Measurements from ENCODE around the gene AMZ2.
"Not testable (repeated sequence)": the region's sequence is repeated elsewhere in the genome, so short reads cannot be mapped to it uniquely, and the experiment has no call there.

Gene AMZ2

DNA sequence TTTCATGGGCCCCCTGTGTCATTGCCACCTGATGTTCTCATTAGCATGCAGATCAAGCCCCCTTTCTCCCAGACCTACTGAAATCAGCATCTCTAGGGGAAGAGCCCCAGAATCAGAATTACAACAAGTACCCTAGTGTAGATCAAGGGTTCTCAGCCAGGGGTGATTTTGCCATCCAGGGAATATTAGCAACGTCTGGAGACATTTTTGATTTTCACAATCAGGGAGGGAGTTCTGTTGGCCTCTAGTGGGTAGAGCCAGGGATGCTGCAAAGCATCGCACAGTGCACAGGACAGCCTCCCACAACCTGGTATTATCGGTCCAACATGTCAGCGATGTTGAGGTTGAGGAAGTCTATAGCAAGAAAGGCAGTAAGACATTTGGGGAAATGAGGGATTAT lies 7.3 kb downstream of the AMZ2 start:
- no peak for DNase-seq

DNA sequence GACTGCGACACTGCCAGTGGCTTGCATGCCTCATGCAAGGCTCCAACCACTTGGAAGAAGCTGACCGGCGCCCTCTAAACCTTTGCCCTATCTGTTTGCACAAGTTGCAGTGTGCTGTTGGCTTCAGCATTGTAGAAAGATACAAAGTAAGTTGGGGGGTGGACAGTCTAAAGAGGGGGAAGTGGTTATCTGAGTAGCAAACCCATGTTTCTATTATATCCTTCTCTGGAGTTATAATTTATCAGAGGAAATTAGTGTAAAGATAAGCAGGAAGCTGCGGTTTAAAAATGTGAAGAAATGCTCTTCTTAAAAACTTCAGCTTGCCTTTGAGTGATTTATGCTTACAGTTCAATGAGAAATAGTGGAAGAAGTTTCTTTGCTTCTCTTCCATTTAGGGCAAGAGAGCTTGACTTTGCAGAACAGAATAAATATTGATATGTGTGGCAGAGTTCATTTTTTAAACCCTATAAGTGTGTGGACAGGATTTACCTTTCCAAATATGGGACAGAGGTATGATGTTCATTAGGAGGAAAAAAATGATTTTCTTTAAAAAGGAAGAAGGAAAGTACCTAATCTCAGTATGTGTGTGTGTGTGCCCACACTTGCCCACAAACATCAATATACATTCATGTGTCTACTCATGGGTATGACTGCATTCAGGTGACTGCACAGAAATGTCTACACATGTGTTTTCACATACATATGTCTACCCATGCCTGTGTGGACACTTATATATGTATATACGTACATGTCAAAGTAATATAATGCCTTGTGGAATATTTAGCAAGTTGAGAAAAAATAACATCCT lies 8.1 kb downstream of the AMZ2 start:
- DNase-seq, result no peak

DNA sequence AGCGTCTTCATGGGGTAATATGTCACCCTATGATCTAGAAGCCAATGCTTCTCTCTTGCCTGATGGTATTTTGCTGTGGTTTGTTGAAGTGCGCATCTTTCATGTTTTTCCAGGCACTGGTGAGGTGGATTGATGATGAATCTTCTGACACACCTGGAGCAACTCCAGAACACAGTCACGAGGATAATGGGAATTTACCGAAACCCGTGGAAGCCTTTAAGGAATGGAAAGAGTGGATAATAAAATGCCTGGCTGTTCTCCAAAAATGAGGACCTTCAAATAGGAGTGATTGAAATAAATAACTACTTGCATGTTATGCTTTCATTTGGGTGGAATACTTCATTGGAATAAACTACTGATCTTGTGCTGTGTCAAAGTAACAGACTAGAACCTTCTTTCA lies 8.9 kb downstream of the AMZ2 start:
- not testable (repeated sequence) for DNase-seq

DNA sequence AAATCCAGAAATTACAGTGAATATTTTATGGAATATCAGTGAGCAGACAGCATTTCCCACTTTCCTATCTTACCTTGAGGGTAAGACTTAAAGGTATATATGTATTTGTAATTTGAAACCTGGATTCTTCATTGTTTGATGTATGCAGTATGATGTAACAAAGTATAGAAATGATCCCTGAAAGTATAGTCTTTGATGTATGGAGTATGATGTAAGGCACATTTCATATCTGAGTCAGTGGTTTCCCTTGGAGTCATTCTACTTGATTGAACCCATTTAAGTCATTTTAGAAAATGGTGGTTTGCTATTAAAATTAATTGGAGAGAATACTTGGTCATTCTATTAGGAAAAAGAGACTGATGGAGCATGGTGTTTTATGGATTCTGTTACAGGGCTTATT lies 10.1 kb downstream of the AMZ2 start:
- peak; percentile 62 for DNase-seq

DNA sequence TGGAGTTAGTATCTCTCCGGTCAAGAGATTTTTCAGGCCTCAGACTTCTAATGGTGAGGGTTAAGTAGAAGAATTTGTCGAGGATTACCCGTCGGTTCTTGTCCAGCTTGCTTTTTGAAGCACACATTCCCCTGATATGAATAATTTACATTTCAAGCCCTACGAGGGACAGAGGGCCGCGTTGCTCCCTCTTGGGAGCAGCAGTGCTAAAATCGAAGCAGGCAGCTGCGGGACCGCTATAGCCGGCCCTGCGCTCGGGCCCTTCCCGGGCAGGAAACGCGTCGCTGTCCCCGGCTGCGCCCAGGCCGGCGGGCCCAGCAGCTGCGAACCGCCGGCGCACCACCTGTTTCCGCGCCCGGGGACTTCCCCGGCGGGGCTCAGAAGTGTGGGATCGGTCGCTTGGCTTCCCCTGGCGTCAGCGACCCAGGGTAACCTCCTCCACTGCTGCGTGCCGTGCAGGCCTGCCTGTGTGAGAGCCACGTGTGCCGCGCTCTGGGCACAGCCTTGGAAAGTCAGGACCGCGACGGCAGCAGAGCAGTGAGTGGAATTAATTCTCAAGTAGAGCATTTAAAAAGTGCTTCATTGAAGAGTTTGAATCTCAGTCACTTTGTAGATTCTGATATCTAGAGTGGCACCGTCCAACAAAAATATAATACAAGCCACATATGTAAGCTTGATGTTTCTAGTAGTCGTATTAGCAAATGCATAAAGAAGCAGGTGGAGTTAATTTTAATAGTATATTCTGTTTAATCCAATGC lies 11.2 kb downstream of the AMZ2 start:
- peak; percentile 4 for DNase-seq

DNA sequence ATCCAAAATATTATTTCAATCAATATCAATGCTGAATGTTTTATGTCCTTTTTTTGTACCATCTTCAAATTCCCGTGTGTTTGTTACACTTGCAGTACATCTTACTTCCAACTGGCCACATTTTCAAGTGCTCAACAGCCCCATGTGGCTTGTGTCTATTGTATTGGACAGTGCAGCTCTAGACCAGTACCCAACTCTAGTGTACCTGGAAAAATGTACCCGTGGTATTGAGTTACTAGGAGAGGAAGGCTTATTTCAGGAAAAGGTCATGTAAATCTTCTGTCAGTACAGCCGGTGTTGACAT lies 11.8 kb downstream of the AMZ2 start:
- peak; percentile 11 for DNase-seq

DNA sequence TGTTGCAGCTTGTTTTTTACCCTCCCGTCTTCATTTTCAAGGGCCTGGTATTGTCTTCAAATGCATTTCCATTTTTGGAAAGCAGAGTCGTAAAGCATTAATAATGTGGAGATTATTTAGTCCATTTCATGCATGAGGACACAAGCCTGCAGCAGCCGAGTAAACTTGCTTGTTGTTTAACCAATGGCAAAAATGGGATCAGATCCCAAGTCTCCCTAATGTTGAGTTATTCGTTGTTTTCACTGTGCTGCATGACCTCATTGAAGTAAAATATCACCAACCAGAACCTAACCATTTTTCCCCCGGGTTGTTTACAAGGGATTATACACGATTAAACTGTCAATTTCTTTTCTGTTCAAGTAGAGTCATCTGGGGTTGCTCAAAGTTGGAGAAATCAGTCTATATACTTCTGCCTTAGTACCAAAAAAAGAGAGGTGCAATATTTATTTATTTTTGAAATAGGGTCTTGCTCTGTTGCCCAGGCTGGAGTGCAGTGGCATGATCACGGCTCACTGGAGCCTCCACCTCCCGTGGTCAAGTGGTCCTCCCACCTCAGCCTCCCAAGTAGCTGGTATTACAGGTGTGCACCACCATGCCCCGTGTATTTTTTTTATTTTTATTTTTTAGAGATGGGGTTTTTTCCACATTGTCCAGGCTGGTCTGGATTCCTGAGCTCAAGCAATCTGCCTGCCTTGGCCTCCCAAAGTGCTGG lies 12.4 kb downstream of the AMZ2 start:
- no peak for DNase-seq

DNA sequence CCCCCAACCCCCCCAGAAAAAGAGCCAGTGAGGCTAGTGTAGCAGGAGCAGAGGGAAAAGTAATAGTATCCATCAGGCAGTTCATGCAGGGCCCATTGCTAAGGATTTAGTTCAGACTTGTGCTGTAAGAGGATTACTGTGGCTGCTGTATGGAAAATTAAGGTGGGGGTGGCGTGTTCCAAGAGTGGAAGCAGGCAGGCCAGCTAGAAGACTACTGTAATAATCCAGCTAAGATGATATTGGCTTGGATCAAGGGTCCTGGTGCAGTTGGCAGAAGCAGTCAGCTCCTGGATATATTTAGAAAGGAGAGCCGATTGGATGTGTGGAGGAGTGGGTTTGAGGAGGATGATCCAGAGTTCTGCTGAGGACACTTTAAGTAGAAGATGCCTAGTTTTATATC lies 14.6 kb downstream of the AMZ2 start:
- not testable (repeated sequence) for DNase-seq

DNA sequence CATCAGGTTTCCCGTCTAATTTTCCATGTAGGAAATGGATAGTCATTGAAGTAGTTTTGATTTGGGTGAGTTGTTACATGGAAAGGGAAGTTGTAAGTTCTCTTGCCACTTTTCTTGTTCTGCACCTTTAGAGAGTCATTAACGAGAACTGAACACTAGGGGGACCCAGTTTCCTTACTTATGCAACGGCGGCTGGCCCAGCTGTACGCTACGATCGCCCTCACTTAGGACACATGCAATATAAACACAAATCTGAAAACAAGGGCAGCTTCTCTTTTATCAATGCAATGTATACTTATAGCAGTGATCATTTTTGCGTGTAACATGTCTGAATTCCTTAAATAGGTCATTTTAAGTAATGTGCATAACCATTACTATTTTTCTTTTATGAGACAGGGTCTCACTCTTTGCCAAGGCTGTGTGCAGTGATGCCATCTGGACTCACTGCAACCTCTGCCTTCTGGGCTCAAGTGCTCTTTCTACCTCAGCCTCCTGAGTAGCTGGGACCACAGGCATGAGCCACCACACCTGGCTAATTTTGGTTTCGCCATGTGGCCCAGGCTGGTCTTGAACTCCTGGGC lies 15.3 kb downstream of the AMZ2 start:
- peak; percentile 71 for DNase-seq

DNA sequence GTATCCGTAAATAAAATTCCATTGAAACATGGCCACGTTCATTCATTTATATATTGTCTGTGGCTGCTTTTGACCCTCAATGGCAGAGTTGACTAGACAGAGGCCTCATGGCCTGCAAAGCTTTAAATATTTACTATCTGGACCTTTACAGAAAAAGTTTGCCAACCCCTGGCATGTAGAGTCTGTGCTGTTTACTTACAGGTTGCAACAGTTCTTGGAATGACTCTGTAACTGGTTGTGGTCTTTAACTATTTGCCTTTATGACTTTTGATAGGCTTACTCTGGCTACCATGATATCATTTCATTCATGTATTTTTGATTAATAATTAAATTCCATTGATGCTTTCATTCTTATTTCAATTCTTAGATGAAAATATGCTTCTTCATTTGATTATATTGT lies 18.0 kb downstream of the AMZ2 start:
- not testable (repeated sequence) for DNase-seq

DNA sequence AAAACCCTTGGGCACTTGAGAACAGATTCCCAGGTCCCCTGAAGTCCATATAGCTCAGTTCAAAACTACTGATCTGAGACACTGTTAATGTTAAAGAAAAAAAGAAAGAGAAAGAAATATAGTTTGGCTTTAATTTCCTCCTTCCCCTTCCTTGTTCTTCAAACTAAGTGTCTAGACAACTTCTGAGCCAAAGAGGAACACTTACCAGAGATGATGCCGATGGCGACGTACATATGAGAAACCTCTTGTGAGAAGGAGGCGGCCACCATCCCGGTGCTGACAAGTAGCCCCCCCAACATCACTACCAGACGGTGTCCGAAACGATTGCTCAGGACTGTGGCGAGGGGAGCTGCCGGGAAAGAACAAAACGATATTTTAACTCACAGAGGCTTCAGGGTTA lies 25.9 kb downstream of the AMZ2 start:
- DNase-seq, result no peak

DNA sequence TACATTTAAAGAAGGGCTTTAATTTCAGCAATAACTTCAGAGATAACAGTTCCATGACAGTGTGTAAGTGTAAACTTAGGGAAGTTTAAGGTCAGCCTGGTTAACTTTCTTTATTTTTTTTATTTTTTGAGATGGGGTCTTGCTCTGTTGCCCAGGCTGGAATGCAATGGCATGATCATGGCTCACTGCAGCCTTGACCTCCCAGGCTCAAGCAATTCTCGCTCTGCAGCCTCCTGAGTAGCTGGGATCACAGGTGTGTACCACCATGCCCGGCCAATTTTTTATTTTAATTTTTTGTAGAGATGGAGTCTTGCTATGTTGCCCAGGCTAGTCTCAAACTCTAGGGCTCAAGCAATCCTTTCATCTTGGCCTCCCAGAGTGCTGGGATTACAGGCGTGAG lies 28.5 kb downstream of the AMZ2 start:
- DNase-seq, result not testable (repeated sequence)

DNA sequence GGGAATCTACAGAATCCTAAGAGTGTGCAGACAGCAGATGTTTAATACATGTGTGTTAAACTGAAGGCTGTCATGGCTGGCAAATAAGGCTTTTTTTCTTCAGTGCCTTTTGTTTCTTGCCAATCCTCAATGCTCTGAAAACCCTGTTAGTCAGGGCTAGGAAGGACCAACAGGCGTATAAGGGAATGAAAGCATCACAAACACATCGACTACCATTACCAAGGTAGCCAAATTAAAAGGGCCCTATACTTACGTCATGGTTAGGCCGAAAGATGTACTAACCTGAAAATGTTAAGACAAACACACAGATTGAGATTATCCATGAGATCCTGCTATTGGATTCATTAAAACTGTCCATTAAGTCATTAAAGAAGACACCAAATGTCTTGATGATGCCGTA lies 30.0 kb downstream of the AMZ2 start:
- no peak for DNase-seq

DNA sequence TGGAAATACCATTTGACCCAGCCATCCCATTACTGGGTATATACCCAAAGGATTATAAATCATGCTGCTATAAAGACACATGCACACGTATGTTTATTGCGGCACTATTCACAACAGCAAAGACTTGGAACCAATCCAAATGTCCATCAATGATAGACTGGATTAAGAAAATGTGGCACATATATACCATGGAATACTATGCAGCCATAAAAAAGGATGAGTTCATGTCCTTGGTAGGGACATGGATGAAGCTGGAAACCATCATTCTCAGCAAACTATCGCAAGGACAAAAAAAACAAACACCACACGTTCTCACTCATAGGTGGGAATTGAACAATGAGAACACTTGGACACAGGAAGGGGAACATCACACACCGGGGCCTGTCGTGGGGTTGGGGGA lies 34.1 kb downstream of the AMZ2 start:
- not testable (repeated sequence) for DNase-seq

DNA sequence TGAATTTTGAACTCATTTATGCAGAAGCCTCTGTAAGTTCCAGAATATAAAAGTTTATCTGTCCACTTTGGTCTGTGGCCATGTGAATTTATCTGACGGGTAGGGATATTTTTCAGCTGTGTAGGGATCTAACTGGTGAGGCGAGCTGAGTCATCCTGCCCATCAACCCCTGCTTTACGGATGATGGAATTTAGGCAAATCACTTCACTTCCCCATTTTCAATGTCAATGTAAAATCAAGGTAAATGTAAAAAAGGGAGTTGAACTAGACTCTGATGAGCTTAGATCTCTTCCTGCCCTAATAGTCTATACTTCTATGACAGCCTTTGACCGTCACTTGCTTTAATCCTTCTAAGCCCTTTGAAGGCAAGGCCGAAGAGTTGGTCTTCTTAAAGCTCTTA lies 40.5 kb downstream of the AMZ2 start:
- no peak for DNase-seq

DNA sequence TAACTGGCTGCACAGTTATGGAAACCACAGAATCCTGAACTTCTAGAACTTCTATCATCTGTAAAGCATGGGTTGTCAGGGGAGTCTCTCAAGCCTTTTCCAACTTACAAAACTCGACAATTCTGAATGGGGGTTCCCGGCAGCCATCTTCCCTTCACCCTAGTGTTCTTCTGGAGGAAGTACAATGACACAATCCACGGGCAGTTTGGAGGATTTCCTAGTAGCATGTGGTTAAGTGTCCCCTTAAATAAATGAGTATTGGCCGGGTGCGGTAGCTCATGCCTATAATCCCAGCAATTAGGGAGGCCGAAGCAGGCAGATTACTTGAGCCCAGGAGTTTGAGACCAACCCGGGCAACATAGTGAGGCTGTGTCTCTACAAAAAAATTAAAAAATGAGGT lies 41.0 kb downstream of the AMZ2 start:
- DNase-seq, result no peak

DNA sequence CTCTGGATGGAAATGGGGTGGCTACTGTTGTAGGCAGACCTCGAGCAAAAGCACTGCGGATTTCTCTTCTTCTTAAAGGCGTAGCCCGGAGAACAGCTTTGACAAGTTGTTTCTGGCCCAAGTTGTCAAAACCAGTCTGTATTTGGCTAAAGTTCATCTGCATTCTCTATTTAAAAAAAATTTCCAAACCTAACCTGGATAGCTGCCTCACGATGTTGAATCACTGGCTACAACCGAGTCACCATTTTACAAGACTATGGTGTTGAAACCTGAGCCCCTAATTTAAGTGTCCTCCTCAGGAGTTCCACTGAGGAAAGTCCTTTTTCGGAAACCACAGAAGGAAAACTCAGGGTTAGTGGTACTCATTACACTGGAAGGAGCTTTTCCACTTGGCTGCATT lies 41.6 kb downstream of the AMZ2 start:
- DNase-seq, result no peak

DNA sequence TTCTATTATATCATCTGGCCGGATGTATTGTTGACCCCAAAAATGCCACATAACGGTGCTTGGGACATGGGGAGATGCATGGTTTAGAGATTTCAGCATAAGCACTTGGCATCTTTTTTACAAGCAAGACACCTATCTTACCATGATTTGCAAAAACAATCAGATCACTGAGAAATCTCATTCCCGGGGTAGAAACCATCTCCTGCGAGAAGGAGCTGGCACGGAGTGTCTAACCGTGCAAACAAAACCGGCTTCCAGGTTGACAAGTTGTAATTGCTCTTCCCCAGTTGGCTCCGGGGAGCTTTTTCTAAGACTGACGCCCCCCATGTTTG lies 42.1 kb downstream of the AMZ2 start:
- DNase-seq, result no peak

DNA sequence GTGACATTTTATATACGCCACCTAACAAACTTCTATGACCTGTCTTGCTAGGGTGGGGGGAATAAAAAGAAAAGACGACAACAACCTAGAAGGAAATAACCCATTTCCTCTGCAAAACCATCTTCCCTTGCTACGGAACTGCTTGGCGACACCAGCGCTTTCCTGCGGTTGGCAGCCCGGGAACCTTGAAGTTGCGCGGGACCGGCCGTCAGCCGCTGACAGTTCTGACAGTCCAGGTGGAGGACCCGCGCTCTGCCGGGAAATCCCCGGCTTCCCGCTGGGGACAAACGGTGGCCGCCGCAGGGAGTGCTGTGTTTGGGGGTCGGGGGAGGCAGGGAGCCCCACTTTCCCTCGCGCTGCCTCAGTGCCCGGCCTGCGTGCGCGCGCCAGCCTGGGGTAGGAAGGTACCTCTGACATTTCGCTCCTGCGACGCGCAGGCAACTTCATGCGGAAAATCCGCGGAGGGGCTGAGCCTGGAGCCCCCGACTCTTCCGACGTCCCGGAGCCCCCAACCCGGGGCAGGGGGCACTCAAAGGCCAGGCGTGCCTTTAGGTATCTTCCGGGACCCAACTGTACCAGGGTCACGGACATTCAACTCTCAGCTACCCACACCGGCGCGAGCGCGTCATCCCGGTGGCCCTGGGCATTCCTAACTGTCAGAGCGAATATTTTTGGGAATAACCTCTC lies 42.6 kb downstream of the AMZ2 start:
- no peak for DNase-seq

DNA sequence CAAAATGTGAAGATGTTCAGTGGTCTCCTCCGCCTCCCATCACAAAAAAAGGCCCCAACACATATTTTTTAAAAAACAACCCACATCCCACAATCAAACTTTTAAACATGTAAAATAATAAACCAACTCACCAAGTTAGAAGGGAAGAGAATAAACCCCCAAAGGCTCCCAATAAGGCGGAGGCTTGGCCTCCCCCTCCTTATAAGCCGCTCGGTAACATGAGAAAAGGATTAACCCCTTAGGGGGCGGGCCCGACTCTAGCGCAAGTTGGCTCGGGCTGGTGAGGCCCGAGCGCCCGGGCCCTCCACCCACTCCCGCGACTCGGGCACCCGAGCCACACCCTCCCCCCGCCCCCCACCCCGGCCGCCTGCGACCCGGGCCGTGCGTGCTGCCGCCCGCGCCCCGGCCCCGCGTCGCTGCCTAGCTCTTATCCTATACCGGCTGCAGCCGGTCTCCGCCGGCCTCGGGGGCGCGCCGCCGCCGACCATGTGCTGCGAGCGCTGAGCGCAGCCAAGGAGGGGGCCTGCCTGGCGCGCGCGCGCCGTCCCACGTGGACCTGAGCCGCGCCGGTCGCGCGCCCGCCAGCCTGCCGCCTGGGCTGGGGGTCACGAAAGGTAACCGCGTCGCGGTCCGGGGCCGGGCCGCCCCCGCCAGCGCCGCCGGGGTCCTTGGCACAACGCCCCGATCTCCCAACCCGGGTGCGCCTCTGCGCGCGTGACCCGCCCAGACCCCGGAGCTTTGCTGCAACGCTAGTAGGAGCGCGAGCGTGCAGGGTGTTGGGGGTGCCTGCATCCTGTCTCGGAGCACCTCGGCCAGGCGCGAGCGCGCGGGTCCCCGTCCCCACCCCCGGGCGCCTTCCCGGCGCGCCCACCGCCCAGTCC lies 43.4 kb downstream of the AMZ2 start, which contains the start of the genes ARSG and SLC16A6:
Gene ARSG, plus strand, starts transcription at position 541 of the 881 bp plus-strand sequence. CDS start 15,999 bp downstream, outside the sequence.
Gene SLC16A6, minus strand, starts transcription at position 173 of the 881 bp plus-strand sequence. CDS start 12,807 bp downstream, outside the sequence.
- DNase-seq, result peak; percentile 40

DNA sequence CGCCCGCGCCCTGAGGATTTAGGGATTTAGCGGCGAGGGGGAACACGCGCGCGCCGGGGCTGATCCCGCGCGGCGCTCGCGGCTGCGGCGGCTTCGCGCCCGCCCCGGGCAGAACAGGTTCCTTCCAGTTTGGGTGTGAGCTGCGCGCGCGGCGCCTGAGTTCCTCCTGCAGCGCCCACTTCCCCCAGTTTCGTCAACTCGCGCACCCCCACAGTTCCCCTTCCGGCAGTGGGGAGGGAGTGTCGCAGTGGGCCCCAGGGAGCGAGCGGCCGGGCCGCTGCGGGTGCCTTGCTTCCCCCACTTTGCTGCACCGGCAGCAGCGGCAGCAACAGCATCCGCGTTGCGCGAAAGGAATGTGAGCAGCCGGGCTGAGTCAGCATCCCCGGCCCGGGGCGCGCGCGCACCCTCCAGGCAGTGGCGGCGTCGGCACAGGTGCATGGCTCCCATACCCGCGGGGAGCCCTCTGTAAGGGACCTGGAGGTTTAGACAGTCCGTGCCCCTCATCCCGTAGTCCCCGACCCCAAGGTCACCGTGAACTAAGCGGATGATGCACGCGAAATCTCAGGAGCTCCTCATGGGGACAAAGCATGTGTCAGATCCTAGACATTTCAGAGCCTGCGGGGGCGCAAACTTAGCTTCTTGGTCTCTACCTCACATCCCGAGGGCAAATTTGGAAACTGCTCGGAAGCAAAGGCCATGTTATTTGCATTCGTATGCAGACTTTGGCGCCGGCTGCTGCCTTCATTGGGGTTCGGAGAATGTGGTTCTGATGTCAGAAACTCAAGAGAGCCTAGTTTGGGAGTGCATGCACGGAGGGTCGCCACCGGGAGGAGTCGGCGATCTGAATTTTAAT lies 44.2 kb downstream of the AMZ2 start:
- peak; percentile 72 for DNase-seq

Data from NCI-H510A treated with DMSO at 0.1 percent for 48 hours (cell line).